Anterior cingulate cortex (tissue), 58 donors: Measurements from ENCODE around the gene RNF19B.
"Not testable (repeated sequence)": the region's sequence is repeated elsewhere in the genome, so short reads cannot be mapped to it uniquely, and the experiment has no call there.

Source experiments
- DNase-seq, 58 donors: peaks; one replicate each; lab custom pipeline; 2025; lab: John Stamatoyannopoulos, UW

RNF19B gene

GRCh38 chr1:32992489-32993323 is 28.1 kb upstream of the RNF19B start:
- DNase-seq: peak in 24 of 58 donors; percentile 17 to 54 (median 36)

- no peak for DNase-seq
Measured at GRCh38 chr1:32991819-32992488, 27.3 kb upstream of the RNF19B start.

- DNase-seq: no peak
Measured at GRCh38 chr1:32991386-32991785, 26.8 kb upstream of the RNF19B start.

GRCh38 chr1:32990887-32991286 is 26.3 kb upstream of the RNF19B start:
- DNase-seq: no peak

DNA sequence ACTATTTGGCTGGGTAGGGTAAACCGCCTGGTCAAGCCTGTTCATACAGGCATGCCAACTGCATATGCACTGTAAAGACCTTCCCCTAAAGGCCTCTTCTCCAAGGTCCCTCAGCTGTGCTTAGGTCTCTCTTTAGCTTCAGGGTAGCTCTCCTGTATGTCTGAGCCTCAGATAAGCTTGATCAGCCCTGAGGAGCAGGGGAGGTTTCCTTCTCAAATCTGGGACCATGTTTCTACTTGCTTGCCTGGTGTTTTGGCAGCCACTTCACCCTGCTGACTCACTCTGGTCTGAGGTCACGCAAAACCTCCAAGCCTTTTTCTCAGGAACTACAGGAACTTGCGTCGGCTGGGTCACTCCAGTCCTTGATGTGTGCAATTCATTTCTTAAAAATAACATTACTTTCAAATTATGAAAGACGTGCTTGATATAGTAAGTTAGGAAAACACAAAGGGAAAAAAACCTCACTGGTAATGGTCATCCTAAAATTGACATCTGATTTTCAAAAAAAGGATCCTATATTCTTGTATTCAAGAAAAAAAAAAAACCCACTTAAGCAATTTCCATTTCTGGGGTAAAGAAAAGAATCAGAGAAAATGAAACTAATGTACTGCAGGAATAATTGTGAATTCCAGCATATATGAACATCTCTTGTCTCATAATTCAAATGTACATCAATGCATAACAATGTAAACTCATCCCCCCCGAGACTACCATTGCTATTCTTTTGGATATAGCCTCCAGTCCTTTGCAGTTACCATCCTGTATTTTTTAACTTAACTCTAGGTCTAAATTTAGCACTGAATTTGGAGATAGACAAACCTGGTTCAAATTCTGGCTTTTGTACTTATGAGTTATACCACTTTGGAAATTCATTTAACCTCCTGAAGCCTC is 24.8 kb upstream of the RNF19B start:
- peak in 8 of 58 donors; percentile 7 to 57 (median 25) for DNase-seq

DNA sequence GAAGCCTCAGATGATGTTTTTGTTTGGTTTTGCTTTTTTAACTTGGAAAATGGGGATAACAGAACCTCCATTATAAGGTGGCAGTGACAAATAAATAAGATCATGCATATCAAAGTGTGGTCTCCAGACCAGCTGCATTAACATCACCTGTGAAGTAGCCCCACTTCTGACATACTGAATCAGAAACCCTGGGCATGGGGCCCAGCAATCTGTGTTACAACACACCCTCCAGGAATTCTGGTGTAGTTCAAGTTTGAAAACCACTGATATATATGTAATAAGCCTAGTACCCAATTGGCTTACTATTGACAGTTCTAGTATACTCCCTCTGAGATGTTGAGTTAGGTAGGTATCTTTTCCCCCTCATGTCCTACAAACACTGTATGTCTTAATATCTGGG is 24.1 kb upstream of the RNF19B start:
- no peak for DNase-seq

DNA sequence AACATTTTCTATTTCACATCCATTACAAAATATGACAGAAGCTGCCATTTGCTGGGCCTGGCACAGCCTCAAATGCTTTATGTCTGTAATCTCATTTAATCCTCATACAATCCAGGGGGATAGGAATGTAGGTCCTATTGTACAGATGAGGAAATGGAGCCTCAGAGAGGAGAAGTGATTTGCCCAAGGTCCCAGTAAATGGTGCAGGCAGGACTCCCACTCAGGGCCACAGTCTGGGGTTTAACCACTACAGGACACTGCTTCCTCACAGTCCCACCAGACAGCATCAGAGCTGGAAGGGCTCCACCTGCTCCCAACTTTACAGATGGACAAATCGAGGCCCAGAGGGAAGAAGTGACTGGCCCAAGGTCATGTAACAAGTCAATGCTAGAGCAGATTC is 20.6 kb upstream of the RNF19B start:
- DNase-seq: no peak

DNA sequence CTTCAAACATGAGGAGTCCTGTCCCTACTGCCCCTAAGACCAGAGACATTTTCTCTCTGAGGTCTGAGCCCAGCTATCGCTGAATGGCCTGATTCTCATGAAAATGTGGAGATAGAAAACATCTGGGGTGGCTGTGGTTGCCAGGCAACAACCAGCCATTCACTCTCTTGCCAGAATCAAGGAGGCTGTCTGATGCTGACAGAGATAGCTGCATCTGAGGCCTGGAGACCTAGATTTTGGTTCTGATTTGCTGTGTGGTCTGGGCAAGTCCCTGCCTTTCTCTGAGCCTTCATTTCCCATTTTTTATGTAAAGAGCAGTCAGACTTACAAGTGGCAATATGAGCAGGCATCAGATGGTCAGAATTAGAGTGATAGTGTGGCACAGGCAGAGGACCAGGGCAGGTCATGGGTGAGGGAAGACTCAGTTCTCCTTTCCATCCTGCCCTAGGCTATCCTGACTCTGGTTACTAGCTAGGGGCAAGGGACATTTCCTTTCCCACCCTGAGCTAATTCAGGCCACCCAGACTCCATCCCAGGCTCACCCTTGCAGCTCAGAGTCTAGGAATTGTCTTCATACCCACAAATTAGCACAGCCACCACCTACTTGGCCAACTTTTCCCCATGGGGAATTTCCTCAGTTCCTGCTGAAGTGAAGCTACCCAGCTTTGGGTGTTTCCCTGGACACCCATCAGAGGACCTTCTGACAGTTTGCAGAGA is 20.0 kb upstream of the RNF19B start:
- peak in 31 of 58 donors; percentile 10 to 73 (median 40) for DNase-seq

DNA sequence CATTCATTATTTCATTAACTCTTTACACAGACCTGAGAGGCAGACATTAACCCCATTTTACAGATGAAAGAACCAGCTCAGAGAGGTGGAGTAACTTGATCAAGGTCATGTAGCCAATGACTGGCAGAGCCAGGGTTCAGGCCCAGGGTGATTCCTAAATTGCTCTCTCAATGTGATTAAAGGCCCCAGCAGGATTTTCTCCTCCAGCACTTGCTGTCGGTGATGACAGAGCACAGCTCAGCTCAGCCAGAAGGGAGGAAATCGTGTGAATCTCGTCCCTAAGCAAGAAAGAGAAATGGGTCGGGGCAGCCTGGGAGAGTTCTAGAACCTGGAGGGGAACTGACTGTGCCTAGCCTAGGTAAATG is 19.5 kb upstream of the RNF19B start:
- DNase-seq: no peak

GRCh38 chr1:32983020-32983419 is 18.4 kb upstream of the RNF19B start:
- DNase-seq: no peak

DNA sequence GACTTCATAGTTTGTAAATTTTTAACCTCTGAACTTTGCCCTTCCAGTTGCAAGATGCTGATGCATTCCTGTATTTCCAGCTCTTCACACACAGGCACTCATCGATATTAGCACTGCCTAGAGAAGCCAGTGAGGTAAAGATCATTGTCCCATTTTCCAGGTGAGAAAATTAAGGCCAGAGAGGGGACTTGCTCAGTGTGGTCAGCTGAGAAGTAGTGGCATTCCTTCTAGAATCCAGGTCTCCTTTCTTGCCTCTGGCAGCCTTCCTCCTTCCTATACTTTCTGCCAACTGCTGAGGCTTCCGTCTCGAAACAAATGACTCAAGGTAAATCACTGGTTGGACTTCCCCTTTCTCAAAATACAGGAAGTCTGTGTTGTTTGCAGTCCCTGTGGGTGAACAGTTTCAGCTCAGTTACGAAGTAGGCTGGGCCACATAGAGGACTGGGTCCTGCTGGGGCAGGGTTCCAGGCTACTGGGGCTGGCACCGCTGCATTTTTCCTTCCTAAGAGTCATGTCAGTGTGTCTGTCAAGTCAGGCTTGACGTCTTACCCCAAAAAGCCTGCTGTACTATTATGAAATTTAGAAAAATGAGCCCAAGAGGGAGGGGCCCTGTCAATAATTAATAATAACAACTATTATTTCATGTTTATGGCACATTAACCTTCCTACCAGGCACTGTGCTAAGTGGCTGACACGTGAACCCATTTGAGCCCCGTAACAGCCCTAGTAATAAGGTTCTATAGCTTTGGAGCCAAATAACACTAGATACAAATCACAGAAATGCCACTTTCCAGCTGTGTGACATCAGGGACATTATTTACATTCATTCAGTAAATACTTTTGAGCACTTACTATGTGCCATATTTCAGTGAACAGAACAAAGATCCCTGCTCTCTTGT is 16.6 kb upstream of the RNF19B start:
- peak in 10 of 58 donors; percentile 14 to 73 (median 26) for DNase-seq

DNA sequence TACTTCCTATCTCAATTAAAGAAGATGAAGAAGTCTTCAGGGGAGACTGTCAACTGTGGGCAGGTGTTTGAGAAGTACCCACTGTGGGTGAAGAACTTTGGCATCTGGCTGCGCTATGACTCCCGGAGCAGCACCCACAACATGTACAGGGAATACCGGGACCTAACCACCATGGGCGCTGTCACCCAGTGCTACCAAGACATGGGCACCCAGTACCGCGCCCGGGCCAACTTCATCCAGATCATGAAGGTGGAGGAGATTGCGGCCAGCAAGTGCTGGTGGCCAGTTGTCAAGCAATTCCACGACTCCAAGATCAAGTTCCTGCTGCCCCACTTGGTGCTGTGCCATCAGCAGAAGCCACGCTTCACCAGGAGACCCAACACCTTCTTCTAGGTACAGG is 15.5 kb upstream of the RNF19B start:
- no peak for DNase-seq

DNA sequence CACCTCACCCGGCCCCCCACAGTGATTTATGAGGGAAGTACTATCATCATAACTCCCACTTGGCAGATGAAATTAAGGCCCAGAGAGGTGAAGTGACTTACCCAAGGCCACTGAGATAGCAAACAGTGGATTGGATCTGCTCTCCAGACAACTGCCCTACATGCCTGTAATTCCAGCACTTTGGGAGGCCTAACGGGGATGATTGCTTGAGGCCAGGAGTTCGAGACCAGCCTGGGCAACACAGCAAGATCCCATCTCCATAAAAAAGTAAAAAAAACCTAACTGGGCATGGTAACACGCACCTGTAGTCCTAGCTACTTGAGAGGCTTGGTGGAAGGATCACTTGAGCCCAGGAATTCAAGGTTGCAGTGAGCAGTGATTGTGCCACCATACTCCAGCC is 14.2 kb upstream of the RNF19B start:
- no peak for DNase-seq

DNA sequence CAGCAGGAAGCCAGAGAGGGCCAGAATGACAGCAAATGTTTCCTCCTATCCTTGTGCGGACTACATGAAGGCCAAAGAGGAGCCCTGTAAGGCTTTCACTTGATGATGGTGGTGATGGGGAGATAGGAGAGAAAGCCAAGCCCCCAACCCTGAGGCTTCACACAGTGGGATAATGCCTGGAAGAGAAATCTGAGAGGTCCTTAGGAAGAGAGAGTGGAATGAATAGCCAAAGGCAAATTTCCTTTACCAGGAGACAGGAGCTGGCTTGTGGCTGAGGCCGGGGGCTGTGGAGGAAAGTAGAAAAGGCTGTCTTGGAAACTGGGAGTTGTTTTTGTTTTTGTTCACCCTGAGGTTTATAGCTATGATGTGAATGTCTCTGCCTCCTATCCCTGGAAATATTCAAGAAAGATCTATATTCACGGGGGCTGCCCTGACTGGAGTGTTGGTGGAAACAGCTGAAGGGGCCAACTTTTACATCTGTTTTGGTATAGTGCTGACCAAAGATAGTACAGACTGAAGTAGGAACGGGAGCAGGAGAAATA is 13.0 kb upstream of the RNF19B start:
- no peak for DNase-seq

DNA sequence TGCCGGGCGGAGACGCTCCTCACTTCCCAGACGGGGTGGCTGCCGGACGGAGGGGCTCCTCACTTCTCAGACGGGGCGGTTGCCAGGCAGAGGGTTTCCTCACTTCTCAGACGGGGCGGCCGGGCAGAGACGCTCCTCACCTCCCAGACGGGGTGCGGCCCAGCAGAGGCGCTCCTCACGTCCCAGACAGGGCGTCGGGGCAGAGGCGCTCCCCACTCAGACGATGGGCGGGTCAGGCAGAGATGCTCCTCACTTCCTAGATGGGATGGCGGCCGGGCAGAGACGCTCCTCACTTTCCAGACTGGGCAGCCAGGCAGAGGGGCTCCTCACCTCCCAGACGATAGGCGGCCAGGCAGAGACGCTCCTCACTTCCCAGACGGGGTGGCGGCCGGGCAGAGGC is 10.4 kb upstream of the RNF19B start:
- DNase-seq: not testable (repeated sequence)

DNA sequence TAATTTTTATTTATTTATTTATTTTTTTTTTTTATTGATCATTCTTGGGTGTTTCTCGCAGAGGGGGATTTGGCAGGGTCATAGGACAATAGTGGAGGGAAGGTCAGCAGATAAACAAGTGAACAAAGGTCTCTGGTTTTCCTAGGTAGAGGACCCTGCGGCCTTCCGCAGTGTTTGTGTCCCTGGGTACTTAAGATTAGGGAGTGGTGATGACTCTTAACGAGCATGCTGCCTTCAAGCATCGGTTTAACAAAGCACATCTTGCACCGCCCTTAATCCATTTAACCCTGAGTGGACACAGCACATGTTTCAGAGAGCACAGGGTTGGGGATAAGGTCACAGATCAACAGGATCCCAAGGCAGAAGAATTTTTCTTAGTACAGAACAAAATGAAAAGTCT is 8.8 kb upstream of the RNF19B start:
- not testable (repeated sequence) for DNase-seq

GRCh38 chr1:32972814-32973428 is 8.3 kb upstream of the RNF19B start:
- DNase-seq: peak in 55 of 58 donors; percentile 26 to 84 (median 69)

DNA sequence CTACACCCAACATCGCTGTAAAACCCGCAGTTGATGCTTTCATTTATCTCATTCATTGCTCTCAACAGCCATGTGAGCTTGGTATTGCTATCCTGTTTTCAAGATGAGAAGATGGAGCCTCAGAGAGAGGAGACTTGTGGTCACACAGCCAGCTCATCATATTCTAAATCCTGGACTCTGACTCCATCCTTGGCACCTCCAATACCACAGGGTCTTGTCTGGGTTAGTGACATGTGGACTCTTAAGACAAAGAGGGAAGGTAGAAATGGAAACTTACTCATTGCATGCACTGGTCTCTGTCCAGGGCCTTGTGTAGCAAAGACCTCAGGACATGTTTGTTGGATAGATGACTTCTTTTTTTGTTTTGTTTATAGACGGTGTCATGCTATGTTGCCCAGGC is 7.0 kb upstream of the RNF19B start:
- no peak for DNase-seq

GRCh38 chr1:32971156-32971555 is 6.5 kb upstream of the RNF19B start:
- no peak for DNase-seq
